Retinal pigment epithelial cell (primary cell): ENCODE data around the gene WDR70.

Experiments used
- DNase-seq: peaks from one replicate; pipeline ENCODE4 v3.0.0-alpha.2; 2010; ENCODE audit warnings: low read depth
- H3K4me3 ChIP-seq: 2 replicates; pipeline ENCODE4 v1.5.1; 2011; ENCODE audit warnings: mild to moderate bottlenecking, low read length, control low read depth, moderate library complexity
- CTCF ChIP-seq: conservative IDR thresholded peaks from 2 replicates; pipeline ENCODE4 v1.5.1; 2011; ENCODE audit warnings: low read depth, low read length, control low read depth, inconsistent platforms

Gene WDR70

GRCh38 chr5:37533851-37534250, 154.7 kb downstream of the WDR70 start:
- no peak for TF ChIP-seq CTCF
- no peak overlapping the region for H3K4me3 ChIP-seq
- no peak for DNase-seq

- H3K4me3 ChIP-seq: no peak overlapping the region
- TF ChIP-seq CTCF: no peak
- DNase-seq: no peak
These were observed 160.3 kb downstream of the WDR70 start for GRCh38 chr5:37539459-37539858.

GRCh38 chr5:37543216-37543615, 164.1 kb downstream of the WDR70 start:
- DNase-seq: no peak
- TF ChIP-seq CTCF: no peak
- H3K4me3 ChIP-seq: no peak overlapping the region

- TF ChIP-seq CTCF: no peak
- DNase-seq: no peak
- no peak overlapping the region for H3K4me3 ChIP-seq
These were observed 170.3 kb downstream of the WDR70 start for GRCh38 chr5:37549411-37549810.

- no peak overlapping the region for H3K4me3 ChIP-seq
- no peak for DNase-seq
- TF ChIP-seq CTCF: no peak
These were observed 173.0 kb downstream of the WDR70 start for GRCh38 chr5:37552161-37552560.

- no peak overlapping the region for H3K4me3 ChIP-seq
These were observed 173.9 kb downstream of the WDR70 start for GRCh38 chr5:37552770-37553719.

More at GRCh38 chr5:37552770-37553719, 173.9 kb downstream of the WDR70 start:
- peak; percentile 26 for DNase-seq
- TF ChIP-seq CTCF: no peak
